Measurements from ENCODE around the gene BCL3. TPM values are rescaled to one million over a fixed set of nuclear protein-coding genes. Genes with fewer than 3 reads are reported as not detected.

Gene BCL3
- total and polyA plus RNA-seq, 2 of the 13 experiments (the other 11 are each of a cell fraction or from before 2014, with no cell fraction given): 2.3 to 4.0 TPM

GRCh38 chr19:44808463-44809371 is 60.2 kb downstream of the BCL3 start, which contains the start of gene BCAM (continued):
- TF ChIP-seq ZNF503 (CRISPR knock-in tag; IDR thresholded peaks at IDR 0.05) (0 out of 2 replicates have a peak, but pooled peaks have one; percentile 29), ZBTB44 (CRISPR knock-in tag; IDR thresholded peaks at IDR 0.05) (0 out of 2 replicates have a peak, but pooled peaks have one; percentile 19), CC2D1A (CRISPR knock-in tag; IDR thresholded peaks at IDR 0.05) (no peak), MTA1 (CRISPR knock-in tag; IDR thresholded peaks at IDR 0.05; ENCODE audit: borderline replicate concordance) (peak; percentile 55; the same call in 1 of the 2 replicates), RXRA (CRISPR knock-in tag; IDR thresholded peaks at IDR 0.05) (0 out of 2 replicates have a peak, but pooled peaks have one; percentile 15), ZMYM2 (CRISPR knock-in tag; IDR thresholded peaks at IDR 0.05) (no peak), KAT8 (CRISPR knock-in tag; IDR thresholded peaks at IDR 0.05) (no peak; the same call in 1 of the 2 replicates), MAFG (CRISPR knock-in tag; IDR thresholded peaks at IDR 0.05) (0 out of 2 replicates have a peak, but pooled peaks have one; percentile 30), HMG20A (CRISPR knock-in tag; IDR thresholded peaks at IDR 0.05; ENCODE audit: borderline replicate concordance) (0 out of 2 replicates have a peak, but pooled peaks have one; percentile 23), ZNF205 (CRISPR knock-in tag; IDR thresholded peaks at IDR 0.05) (no peak), SOX6 (IDR thresholded peaks at IDR 0.05) (no peak), SOX6 (CRISPR knock-in tag; IDR thresholded peaks at IDR 0.05) (0 out of 2 replicates have a peak, but pooled peaks have one; percentile 19), ZNF773 (CRISPR knock-in tag; IDR thresholded peaks at IDR 0.05; ENCODE audit: borderline replicate concordance) (no peak), ZNF501 (CRISPR knock-in tag; IDR thresholded peaks at IDR 0.05) (peak; percentile 39; the same call in 1 of the 2 replicates), ZNF598 (CRISPR knock-in tag; IDR thresholded peaks at IDR 0.05; ENCODE audit: borderline replicate concordance) (0 out of 2 replicates have a peak, but pooled peaks have one; percentile 39), ZSCAN30 (CRISPR knock-in tag; IDR thresholded peaks at IDR 0.05) (peak; percentile 61; the same call in 1 of the 2 replicates), MZF1 (CRISPR knock-in tag; IDR thresholded peaks at IDR 0.05; ENCODE audit: borderline replicate concordance) (no peak), ZNF30 (CRISPR knock-in tag; IDR thresholded peaks at IDR 0.05) (no peak), ZKSCAN8 (CRISPR knock-in tag; IDR thresholded peaks at IDR 0.05; ENCODE audit: borderline replicate concordance) (0 out of 2 replicates have a peak, but pooled peaks have one; percentile 22), ZNF558 (CRISPR knock-in tag; IDR thresholded peaks at IDR 0.05; ENCODE audit: borderline replicate concordance) (peak; percentile 47; the same call in 1 of the 2 replicates), ZNF652 (CRISPR knock-in tag; IDR thresholded peaks at IDR 0.05; ENCODE audit: borderline replicate concordance, low read depth) (no peak), ZNF567 (CRISPR knock-in tag; IDR thresholded peaks at IDR 0.05; ENCODE audit: borderline replicate concordance) (no peak; the same call in 1 of the 2 replicates), SMAD3 (CRISPR knock-in tag; IDR thresholded peaks at IDR 0.05) (0 out of 2 replicates have a peak, but pooled peaks have one; percentile 29), ZSCAN22 (CRISPR knock-in tag; IDR thresholded peaks at IDR 0.05) (peak; percentile 27; the same call in 1 of the 2 replicates), SRSF4 (IDR thresholded peaks at IDR 0.05; ENCODE audit: low read depth, low read length, poor library complexity, severe bottlenecking) (no peak), PLSCR1 (CRISPR knock-in tag; IDR thresholded peaks at IDR 0.05; ENCODE audit: borderline replicate concordance) (no peak)
